Testis (tissue), 3 donors: ENCODE results near the gene CASP2. TPM values are rescaled to one million over a fixed set of nuclear protein-coding genes. Genes with fewer than 3 reads are reported as not detected.
A peak's percentile ranks its signal among the peaks of the same experiment; 100 is the strongest.

ENCODE experiments used
- DNase-seq: peaks from one replicate; pipeline ENCODE4 v3.0.0-alpha.2; 2019
- H3K27ac ChIP-seq, 2 donors: fragments of 200-600 bp; sonication (generic); one replicate each; pipeline ENCODE4 v1.5.1; 2019
- H3K27me3 ChIP-seq: fragments of 200-600 bp; sonication (generic); one replicate; pipeline ENCODE4 v1.5.1; 2019
- H3K36me3 ChIP-seq: fragments of 200-600 bp; sonication (generic); one replicate; pipeline ENCODE4 v1.5.1; 2017; ENCODE audit warnings: low read depth; ENCODE audit errors: missing control alignments
- H3K4me1 ChIP-seq: fragments of 200-600 bp; sonication (generic); one replicate; pipeline ENCODE4 v1.5.1; 2019
- H3K4me3 ChIP-seq, 2 donors: fragments of 200-600 bp; sonication (generic); one replicate each; pipeline ENCODE4 v1.5.1; 2017 to 2019
- H3K9me3 ChIP-seq: fragments of 200-600 bp; sonication (generic); one replicate; pipeline ENCODE4 v1.5.1; 2017
- CTCF ChIP-seq, 3 experiments: fragments of 450-650 bp in 2 of 3; fragments of 200-600 bp in 1 of 3; sonication (generic) in 1 of 3; IDR thresholded peaks; one replicate each; pipeline ENCODE4 v1.5.1; 2016 to 2019; ENCODE audit warnings: antibody characterized with exemption in 3 of 3, mild to moderate bottlenecking in 2 of 3, moderate library complexity in 1 of 3
- POLR2A ChIP-seq: fragments of 450-650 bp; IDR thresholded peaks from one replicate; pipeline ENCODE4 v1.6.1; 2017; ENCODE audit warnings: antibody characterized with exemption, mild to moderate bottlenecking, moderate library complexity
- WGBS, 2 donors: methylation state at CpG; one replicate each; pipeline ENCODE4 v1.1.5; 2018; 5-methylcytosine and 5-hydroxymethylcytosine counted together
- intact Hi-C: fragments of 100-400 bp; cut with DNase I; formaldehyde crosslinking; loops from one replicate; pipeline ENCODE4 v1.15.1; 2023; ENCODE audit warnings: low total_unique reads
- polyA plus RNA-seq: library from polyadenylated mRNA; stranded (reverse); fragments of 350-450 nt; fragmentation: Illumina TruSeq; extraction: RNeasy Lipid Tissue Mini Kit (QIAGEN cat#74804); gene quantifications from one replicate; pipeline ENCODE4 v1.2.3, GENCODE V29; 2014; ENCODE audit warnings: low read depth, low replicate concordance; ENCODE audit not compliant: insufficient read depth
- total RNA-seq, 2 donors: library from RNA; depleted of rRNA; stranded (reverse); fragments of >200 nt; gene quantifications; one replicate each; pipeline ENCODE4 v1.2.3, GENCODE V29; 2016

CASP2 gene
- total and polyA plus RNA-seq, 3 donors from 2014 or later = 20.7 to 26.5 (median 23.6) TPM

- TF ChIP-seq CTCF (IDR thresholded peaks at IDR 0.05) = no peak
- TF ChIP-seq POLR2A = no peak
- Histone ChIP-seq H3K27me3 (no peaks in the 10 kb centered on the region), H3K4me3 (no peak overlapping the region), H3K27ac (no peak overlapping the region), H3K9me3 (no peaks in the 10 kb centered on the region), H3K36me3 (no peaks in the 10 kb centered on the region), H3K4me1 (no peaks in the 10 kb centered on the region)
- 93% methylated on average over 1 of the region's 1 CpG for WGBS, 2 donors
- no peak for DNase-seq
- intact Hi-C loops = no loop called here
Observed at GRCh38 chr7:143271240-143271639, 16.9 kb upstream of the CASP2 start.

GRCh38 chr7:143272871-143273270, 15.3 kb upstream of the CASP2 start:
- DNase-seq = no peak
- Histone ChIP-seq H3K4me1 (no peaks in the 10 kb centered on the region), H3K9me3 (no peaks in the 10 kb centered on the region), H3K36me3 (no peaks in the 10 kb centered on the region), H3K27me3 (no peaks in the 10 kb centered on the region), H3K27ac (no peak overlapping the region), H3K4me3 (no peak overlapping the region)
- intact Hi-C loops = no loop called here
- TF ChIP-seq POLR2A (no peak), CTCF (IDR thresholded peaks at IDR 0.05) (no peak)
- 81 to 97% methylated on average over 2 of the region's 2 CpGs for WGBS, 2 donors

- intact Hi-C loops = no loop called here
- no peaks in the 10 kb centered on the region for H3K9me3 ChIP-seq
- no peaks in the 10 kb centered on the region for H3K36me3 ChIP-seq
- H3K4me3 ChIP-seq = no peak overlapping the region
- H3K27me3 ChIP-seq = no peaks in the 10 kb centered on the region
- 40 to 53% methylated on average over 8 of the region's 8 CpGs for WGBS, 2 donors
- peak overlapping the region; percentile 32 to 57 for H3K27ac ChIP-seq
- H3K4me1 ChIP-seq = peaks cover 4% of the 10 kb centered on the region
- TF ChIP-seq CTCF (IDR thresholded peaks at IDR 0.05) = no peak
- no peak for TF ChIP-seq POLR2A
- DNase-seq = no peak
Observed at GRCh38 chr7:143279186-143280098, 8.7 kb upstream of the CASP2 start.

GRCh38 chr7:143280160-143280559, 8.0 kb upstream of the CASP2 start:
- 43 to 46% methylated on average over 1 of the region's 1 CpG for WGBS, 2 donors
- DNase-seq = no peak
- intact Hi-C loops = no loop called here
- Histone ChIP-seq H3K27me3 (no peaks in the 10 kb centered on the region), H3K9me3 (no peaks in the 10 kb centered on the region), H3K27ac (peak overlapping the region in 1 of 2 donors; percentile 57), H3K4me3 (no peak overlapping the region), H3K4me1 (peaks cover 4% of the 10 kb centered on the region), H3K36me3 (no peaks in the 10 kb centered on the region)
- TF ChIP-seq CTCF (IDR thresholded peaks at IDR 0.05) (no peak), POLR2A (no peak)

- WGBS, 2 donors = 84 to 89% methylated on average over 2 of the region's 2 CpGs
- Histone ChIP-seq H3K4me3 (no peak overlapping the region), H3K4me1 (peaks cover 4% of the 10 kb centered on the region), H3K27ac (no peak overlapping the region), H3K36me3 (no peaks in the 10 kb centered on the region), H3K27me3 (no peaks in the 10 kb centered on the region), H3K9me3 (no peaks in the 10 kb centered on the region)
- TF ChIP-seq CTCF (IDR thresholded peaks at IDR 0.05) (no peak), POLR2A (no peak)
- intact Hi-C loops = no loop called here
- no peak for DNase-seq
Observed at GRCh38 chr7:143280566-143280965, 7.6 kb upstream of the CASP2 start.
